COR-L47 (cell line): ENCODE data around the gene PRKN.

ENCODE experiments used
- DNase-seq: peaks from one replicate; lab custom pipeline; 2025; lab: John Stamatoyannopoulos, UW

PRKN gene

DNA sequence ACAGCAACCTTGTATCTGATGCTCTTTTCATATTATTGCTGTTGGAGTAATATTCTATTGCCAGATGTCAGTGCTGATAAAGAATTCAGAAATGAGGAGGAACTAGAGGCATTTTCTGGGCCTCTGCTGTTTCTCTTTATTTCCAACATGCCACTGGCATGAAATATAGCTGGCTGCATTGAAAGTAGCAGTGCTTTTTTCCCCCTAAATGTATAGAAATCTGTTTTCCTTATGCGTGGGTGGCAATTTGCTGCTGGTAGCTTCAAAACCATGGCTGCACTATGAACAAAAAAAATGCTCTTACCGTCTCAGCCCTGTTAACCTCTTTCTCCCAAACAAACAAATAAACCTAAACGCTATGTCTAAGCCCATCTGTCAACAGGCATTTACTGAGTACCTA lies 1011.4 kb downstream of the PRKN start:
- DNase-seq, result no peak

DNA sequence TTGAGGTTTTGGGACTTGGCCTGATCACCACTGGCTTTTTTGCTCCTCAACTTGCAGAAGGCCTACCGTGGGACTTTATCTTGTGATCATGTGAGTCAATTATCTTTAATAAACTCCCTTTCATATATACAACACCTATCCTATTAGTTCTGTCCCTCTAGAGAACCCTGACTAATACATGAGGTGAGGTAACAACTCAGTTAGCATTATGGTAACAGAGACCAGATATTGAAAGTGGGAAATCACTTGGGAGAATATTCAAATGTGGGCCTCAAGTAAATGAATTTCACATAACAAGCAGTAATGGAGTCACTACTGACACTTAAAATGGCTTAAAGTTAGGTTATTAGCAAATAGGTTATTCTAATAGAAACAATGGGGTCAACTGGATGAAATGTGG lies 1015.6 kb downstream of the PRKN start:
- DNase-seq, result no peak

DNA sequence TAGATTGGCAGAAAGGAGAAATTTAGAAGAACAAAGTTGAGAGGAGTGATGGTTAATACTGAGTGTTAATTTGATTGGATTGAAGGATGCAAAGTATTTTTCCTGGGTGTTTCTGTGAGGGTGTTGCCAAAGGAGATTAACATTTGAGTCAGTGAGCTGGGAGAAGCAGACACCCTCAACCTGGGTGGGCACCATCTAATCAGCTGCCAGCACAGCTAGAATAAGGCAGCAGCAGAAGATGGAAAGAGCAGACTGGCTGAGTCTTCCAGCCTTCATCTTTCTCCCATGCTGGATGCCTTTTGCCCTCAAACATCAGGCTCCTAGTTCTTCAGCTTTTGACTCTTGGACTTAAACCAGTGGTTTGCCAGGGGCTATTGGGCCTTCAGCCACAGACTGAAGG lies 1016.1 kb downstream of the PRKN start:
- DNase-seq, result no peak

DNA sequence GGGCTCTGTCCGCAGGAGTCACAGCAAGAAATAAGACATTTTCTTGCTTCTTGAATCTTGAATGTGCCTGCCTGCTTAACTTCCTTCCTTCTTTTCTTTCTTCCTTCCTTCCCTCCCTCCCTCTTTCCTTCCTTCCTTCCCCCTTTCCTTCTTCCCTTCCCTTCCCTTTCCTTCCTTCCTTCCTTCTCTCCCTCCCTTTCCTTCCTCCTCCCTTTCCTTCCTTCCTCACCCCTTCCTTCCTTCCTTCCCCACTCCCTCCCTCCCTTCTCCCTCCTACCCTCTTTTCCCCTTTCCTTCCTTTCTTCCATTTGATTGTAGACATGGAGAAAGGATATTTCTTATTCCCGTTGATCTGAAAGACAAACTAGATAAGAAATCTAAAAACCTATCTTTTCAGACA lies 1016.9 kb downstream of the PRKN start:
- no peak for DNase-seq

GRCh38 chr6:161701056-161701455 lies 1026.5 kb downstream of the PRKN start:
- DNase-seq, result no peak

- no peak for DNase-seq
Observed at GRCh38 chr6:161696801-161697200, 1030.8 kb downstream of the PRKN start.

GRCh38 chr6:161694995-161695394 lies 1032.6 kb downstream of the PRKN start:
- no peak for DNase-seq

DNA sequence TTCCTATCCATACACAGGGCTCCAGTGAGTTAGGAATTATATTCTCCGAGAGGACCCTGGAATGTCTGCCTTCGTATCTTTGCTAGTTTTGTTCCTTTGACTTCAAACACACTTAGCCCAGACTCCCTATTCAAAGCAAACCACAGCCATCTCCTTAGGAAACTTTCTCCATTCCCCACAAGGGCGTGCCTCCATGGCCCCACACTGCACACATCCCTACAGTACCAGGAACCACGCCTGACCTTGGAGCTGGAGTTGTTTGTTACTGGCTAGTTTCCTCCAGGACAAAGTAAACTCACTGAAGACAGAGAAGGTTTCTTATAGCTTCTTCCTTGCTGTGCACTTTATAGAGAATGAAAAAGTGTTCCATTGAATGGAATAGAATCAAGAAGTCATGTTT lies 1040.9 kb downstream of the PRKN start:
- DNase-seq, result no peak

DNA sequence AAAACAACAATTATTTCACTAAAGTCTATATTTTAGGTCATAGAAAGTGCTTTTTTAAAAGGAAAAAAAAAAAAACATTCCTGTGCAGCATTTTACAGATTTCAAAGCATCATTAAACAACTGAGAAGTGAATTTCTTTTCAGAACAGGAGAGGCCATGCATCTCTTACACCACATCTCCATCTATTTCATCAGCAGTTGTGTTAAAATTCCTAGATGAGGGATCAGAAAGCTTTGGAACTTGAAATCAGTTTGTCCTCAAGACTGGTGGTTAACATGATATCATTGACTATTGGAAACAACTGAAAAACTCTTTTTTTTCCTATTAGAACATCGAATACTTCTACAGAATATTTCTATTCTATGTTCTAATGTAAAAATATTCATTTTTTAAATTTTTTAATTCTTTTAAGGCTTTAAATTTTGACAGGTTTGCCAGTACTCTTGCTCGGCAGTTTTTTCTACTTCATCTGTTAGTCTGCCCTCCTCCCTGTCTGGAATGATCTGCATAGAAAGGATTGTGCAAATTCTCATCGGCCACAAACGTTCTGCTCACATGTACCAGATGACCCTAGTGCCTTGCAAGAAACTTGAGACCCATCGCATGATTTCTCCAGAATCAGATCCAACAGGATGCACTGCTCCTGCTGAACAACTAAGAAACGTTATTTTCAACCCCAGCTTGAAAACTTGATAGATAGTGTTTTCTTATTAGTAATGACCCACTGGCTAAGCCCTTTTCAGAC lies 1042.7 kb downstream of the PRKN start:
- no peak for DNase-seq

- no peak for DNase-seq
Observed at GRCh38 chr6:161683400-161683799, 1044.2 kb downstream of the PRKN start.

GRCh38 chr6:161682982-161683381 lies 1044.6 kb downstream of the PRKN start:
- no peak for DNase-seq

DNA sequence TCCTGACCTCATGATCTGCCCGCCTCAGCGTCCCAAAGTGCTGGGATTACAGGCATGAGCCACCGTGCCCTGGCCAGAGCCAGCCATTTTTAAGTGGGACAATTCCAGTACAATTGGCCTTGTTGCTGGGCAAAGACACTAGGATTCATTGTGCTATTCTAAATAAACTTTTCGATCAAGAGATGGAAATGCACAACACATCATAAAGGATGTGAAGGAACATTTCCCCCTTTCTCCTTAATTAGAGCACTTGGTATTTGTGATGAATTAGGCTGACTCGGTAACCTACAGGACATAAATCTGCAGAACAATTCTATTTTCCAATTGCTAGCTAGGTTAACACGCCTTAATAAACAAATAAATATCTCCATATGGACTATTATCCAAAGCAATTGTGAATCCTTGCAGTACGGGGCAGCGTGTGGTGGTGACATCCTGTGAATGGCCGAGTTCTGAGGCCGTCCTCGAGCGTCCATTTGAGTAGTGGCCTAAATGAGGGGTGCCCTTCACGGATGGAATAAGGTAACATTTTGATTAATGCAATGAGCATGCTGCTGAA lies 1047.5 kb downstream of the PRKN start:
- DNase-seq, result no peak

GRCh38 chr6:161677188-161677587 lies 1050.4 kb downstream of the PRKN start:
- no peak for DNase-seq

- DNase-seq, result no peak
Observed at GRCh38 chr6:161676586-161676985, 1051.0 kb downstream of the PRKN start.

- DNase-seq, result no peak
Observed at GRCh38 chr6:161674930-161675682, 1052.5 kb downstream of the PRKN start.

GRCh38 chr6:161673026-161673425 lies 1054.5 kb downstream of the PRKN start:
- DNase-seq, result no peak

- no peak for DNase-seq
Observed at GRCh38 chr6:161671117-161671516, 1056.4 kb downstream of the PRKN start.

- no peak for DNase-seq
Observed at GRCh38 chr6:161668665-161669064, 1058.9 kb downstream of the PRKN start.

GRCh38 chr6:161667957-161668356 lies 1059.6 kb downstream of the PRKN start:
- no peak for DNase-seq

DNA sequence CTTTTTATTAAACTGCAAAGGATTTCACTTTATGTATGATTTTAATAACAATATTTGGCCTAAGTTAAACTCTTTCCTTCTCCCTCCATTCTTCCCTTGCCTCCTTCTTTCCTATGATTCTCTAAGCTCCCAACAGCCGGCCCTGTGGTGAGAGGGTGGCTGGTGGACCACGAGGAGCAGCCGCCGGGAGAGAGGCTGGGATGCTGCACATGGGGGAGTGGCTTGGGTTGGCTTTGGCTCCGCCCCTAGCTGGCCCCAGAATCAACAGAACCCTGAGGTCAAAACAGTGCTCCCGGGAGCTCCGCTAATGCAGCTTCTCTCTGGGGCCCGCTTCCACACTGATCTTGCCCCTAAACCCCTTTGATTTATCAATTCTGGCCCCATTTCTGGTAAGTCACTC lies 1063.9 kb downstream of the PRKN start:
- no peak for DNase-seq

DNA sequence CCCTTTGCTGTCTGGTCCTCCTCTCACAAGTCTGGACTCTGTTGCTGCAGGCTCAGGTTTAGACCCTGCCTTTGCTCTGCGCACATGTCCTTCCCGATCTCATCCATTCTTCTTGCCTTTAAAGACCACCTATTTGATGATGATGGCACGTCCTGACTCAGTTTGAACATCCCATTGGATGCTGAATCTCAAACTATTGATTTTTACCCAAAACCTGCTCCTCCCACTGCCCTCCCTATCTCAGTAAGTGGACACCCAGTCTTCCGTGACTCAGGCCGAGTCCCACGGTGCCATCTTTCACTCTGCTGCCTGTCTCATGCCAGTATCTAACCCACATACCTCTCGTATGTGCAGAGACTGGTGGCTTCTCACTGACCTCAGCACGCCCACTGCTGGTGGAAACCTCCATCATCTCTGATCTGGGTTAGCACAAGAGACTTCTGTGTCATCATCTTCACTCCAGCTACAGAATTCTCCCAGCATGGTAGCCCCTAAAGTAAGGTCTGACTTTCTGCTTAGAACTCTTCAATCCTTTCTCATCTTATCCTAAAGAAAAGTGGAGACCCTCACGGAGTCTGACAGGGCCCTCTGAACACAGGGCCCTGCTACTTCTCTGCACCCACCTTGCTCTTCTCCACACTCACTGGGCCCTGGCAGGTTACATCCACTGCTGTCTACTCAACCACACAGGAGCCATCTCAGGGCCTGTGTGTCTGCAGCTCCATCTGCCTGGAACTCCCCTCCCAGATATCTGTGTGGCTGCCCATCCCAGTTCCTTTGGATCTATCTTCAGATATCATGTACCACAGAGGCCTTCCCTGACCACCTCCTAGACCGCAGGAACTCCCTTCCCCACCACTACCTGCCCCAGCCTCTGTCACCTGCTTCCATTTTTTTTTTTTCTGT lies 1066.6 kb downstream of the PRKN start:
- no peak for DNase-seq

DNA sequence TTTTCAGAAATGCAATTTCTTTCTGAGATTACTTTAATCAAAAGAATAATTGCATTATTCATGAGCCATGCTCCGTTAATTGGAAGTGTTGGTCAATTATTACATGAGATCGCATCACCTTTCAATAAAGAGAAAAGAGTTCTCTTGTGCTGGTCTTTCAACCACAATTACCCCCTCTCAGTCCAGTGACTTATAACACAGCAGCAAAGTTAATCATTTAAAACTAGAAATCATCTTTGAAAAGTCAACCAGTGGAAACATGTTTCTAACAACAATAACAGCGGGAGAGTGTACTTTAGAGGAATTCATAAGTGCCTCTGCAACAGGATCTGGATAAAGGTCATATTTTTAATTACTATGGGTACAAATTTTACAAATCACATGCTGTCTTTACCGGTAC lies 1069.4 kb downstream of the PRKN start:
- DNase-seq, result no peak
